GM23248 (cell line): ENCODE measurements around the gene LYSMD1. TPM values are rescaled to one million over a fixed set of nuclear protein-coding genes. Genes with fewer than 3 reads are reported as not detected.

Experiments used
- DNase-seq: peaks from one replicate; pipeline ENCODE4 v3.0.0-alpha.2; 2015
- H2AFZ ChIP-seq: fragments of 200-600 bp; sonication (generic); 2 replicates; pipeline ENCODE4 v1.6.1; 2016; ENCODE audit warnings: antibody characterized with exemption
- H3F3A ChIP-seq: fragments of 200-600 bp; sonication (generic); 2 replicates; pipeline ENCODE4 v1.6.1; 2016; ENCODE audit warnings: mild to moderate bottlenecking, antibody characterized with exemption, mixed run types; ENCODE audit not compliant: insufficient read depth
- H3K27ac ChIP-seq: fragments of 200-600 bp; sonication (generic); 2 replicates; pipeline ENCODE4 v1.5.1; 2016; ENCODE audit warnings: mild to moderate bottlenecking
- H3K27me3 ChIP-seq: fragments of 200-600 bp; sonication (generic); replicated peaks from 2 replicates; pipeline ENCODE4 v1.6.1; 2016; ENCODE audit warnings: mild to moderate bottlenecking; ENCODE audit not compliant: insufficient read depth
- H3K36me3 ChIP-seq: fragments of 200-600 bp; sonication (generic); 2 replicates; pipeline ENCODE4 v1.6.1; 2016; ENCODE audit warnings: low read depth, mild to moderate bottlenecking
- H3K4me1 ChIP-seq: fragments of 200-600 bp; sonication (generic); 2 replicates; pipeline ENCODE4 v1.6.1; 2016; ENCODE audit warnings: mild to moderate bottlenecking; ENCODE audit not compliant: insufficient read depth
- H3K4me2 ChIP-seq: fragments of 200-600 bp; sonication (generic); one replicate; pipeline ENCODE4 v1.6.1; 2016; ENCODE audit warnings: mild to moderate bottlenecking; ENCODE audit not compliant: unreplicated experiment
- H3K4me3 ChIP-seq: fragments of 200-600 bp; sonication (generic); 2 replicates; pipeline ENCODE4 v1.5.1; 2016; ENCODE audit warnings: mild to moderate bottlenecking
- H3K79me2 ChIP-seq: fragments of 200-600 bp; sonication (generic); 2 replicates; pipeline ENCODE4 v1.6.1; 2016; ENCODE audit warnings: mild to moderate bottlenecking; ENCODE audit not compliant: insufficient read depth
- H3K9ac ChIP-seq: fragments of 200-600 bp; sonication (generic); 2 replicates; pipeline ENCODE4 v1.6.1; 2016; ENCODE audit warnings: mild to moderate bottlenecking
- H3K9me2 ChIP-seq: fragments of 200-600 bp; sonication (generic); 2 replicates; pipeline ENCODE4 v1.6.1; 2016; ENCODE audit warnings: mixed run types, mild to moderate bottlenecking, moderate library complexity; ENCODE audit not compliant: insufficient read depth
- H3K9me3 ChIP-seq: fragments of 200-600 bp; sonication (generic); one replicate; pipeline ENCODE4 v1.6.1; 2017; ENCODE audit warnings: low read depth
- H4K20me1 ChIP-seq: fragments of 200-600 bp; sonication (generic); 2 replicates; pipeline ENCODE4 v1.6.0; 2016; ENCODE audit not compliant: insufficient read depth
- EZH2 ChIP-seq: fragments of 200-600 bp; sonication (generic); IDR thresholded peaks from 2 replicates; pipeline ENCODE4 v1.6.1; 2018; ENCODE audit warnings: antibody characterized with exemption, mild to moderate bottlenecking; ENCODE audit not compliant: insufficient read depth, poor library complexity, severe bottlenecking
- EZH2phosphoT487 ChIP-seq: fragments of 200-600 bp; sonication (generic); IDR thresholded peaks from 2 replicates; pipeline ENCODE4 v1.6.1; 2018; ENCODE audit warnings: antibody characterized with exemption, moderate library complexity, mild to moderate bottlenecking, low read depth; ENCODE audit not compliant: insufficient read depth
- WGBS, 2 experiments: methylation state at CpG; one replicate each; pipeline ENCODE4 v1.1.6; 2015 to 2017; ENCODE audit warnings: low lambda C conversion rate in 2 of 2, low coverage in 1 of 2; ENCODE audit errors: missing lambda C conversion rate in 2 of 2; 5-methylcytosine and 5-hydroxymethylcytosine counted together
- in situ Hi-C: fragments of 300-500 bp; cut with MboI; formaldehyde crosslinking; loops from 2 replicates; pipeline ENCODE4 v1.15.0; 2020
- polyA plus RNA-seq: library from polyadenylated mRNA; unstranded; fragments of >200 nt; fragmentation: Nextera tagmentation; extraction: Ambion mirVana; gene quantifications from 2 replicates; pipeline ENCODE4 v1.2.1, GENCODE V29; 2016
- total RNA-seq: library from RNA; depleted of rRNA; stranded (reverse); fragments of >200 nt; shearing (Covaris generic); gene quantifications from 2 replicates; pipeline ENCODE4 v1.2.3, GENCODE V29; 2014

LYSMD1 gene
- total and polyA plus RNA-seq, 2 experiments from 2014 or later, result 3.4 to 11.5 TPM

GRCh38 chr1:151144474-151145303, 21.0 kb downstream of the LYSMD1 start:
- WGBS, 2 experiments, result 40 to 42% methylated on average over 7 of the region's 7 CpGs
- H3K9me2 ChIP-seq, result no peaks in the 10 kb centered on the region
- H3K4me2 ChIP-seq, result no peak overlapping the region
- no peaks in the 10 kb centered on the region for H3K9me3 ChIP-seq
- H3K4me3 ChIP-seq, result no peak overlapping the region
- no peak for TF ChIP-seq EZH2
- no peaks in the 10 kb centered on the region for H3K36me3 ChIP-seq
- in situ Hi-C loops, result no loop called here
- peaks cover 8% of the 10 kb centered on the region for H3F3A ChIP-seq
- no peak overlapping the region for H2AFZ ChIP-seq
- H3K27me3 ChIP-seq, result no peaks in the 10 kb centered on the region
- DNase-seq, result peak; percentile 35
- no peak overlapping the region for H3K9ac ChIP-seq
- H3K4me1 ChIP-seq, result 0 out of 2 replicates have a peak, but pooled peaks cover 7% of the 10 kb centered on the region
- no peaks in the 10 kb centered on the region for H4K20me1 ChIP-seq
- no peak overlapping the region for H3K27ac ChIP-seq
- no peaks in the 10 kb centered on the region for H3K79me2 ChIP-seq

- Histone ChIP-seq H3K9me3 (no peaks in the 10 kb centered on the region), H3K4me3 (no peak overlapping the region), H3F3A (peaks cover 8% of the 10 kb centered on the region), H3K4me1 (0 out of 2 replicates have a peak, but pooled peaks cover 7% of the 10 kb centered on the region), H3K36me3 (no peaks in the 10 kb centered on the region), H3K27ac (no peak overlapping the region), H2AFZ (no peak overlapping the region), H3K4me2 (no peak overlapping the region), H3K9ac (no peak overlapping the region), H3K27me3 (no peaks in the 10 kb centered on the region), H3K9me2 (no peaks in the 10 kb centered on the region), H3K79me2 (no peaks in the 10 kb centered on the region), H4K20me1 (no peaks in the 10 kb centered on the region)
- WGBS, 2 experiments, result 84 to 90% methylated on average over 5 of the region's 5 CpGs
- TF ChIP-seq EZH2 (no peak), EZH2phosphoT487 (no peak)
- in situ Hi-C loops, result no loop called here
- DNase-seq, result no peak
Measured at GRCh38 chr1:151143986-151144385, 21.7 kb downstream of the LYSMD1 start.

GRCh38 chr1:151143057-151143435, 22.7 kb downstream of the LYSMD1 start:
- in situ Hi-C loops, result no loop called here
- H2AFZ ChIP-seq, result no peak overlapping the region
- H3K27me3 ChIP-seq, result no peaks in the 10 kb centered on the region
- H3K9me2 ChIP-seq, result no peaks in the 10 kb centered on the region
- no peaks in the 10 kb centered on the region for H4K20me1 ChIP-seq
- 0 out of 2 replicates have a peak, but pooled peaks cover 7% of the 10 kb centered on the region for H3K4me1 ChIP-seq
- H3K36me3 ChIP-seq, result no peaks in the 10 kb centered on the region
- H3F3A ChIP-seq, result peaks cover 7% of the 10 kb centered on the region
- no peak overlapping the region for H3K27ac ChIP-seq
- H3K9ac ChIP-seq, result no peak overlapping the region
- H3K9me3 ChIP-seq, result no peaks in the 10 kb centered on the region
- DNase-seq, result no peak
- H3K79me2 ChIP-seq, result no peaks in the 10 kb centered on the region
- H3K4me2 ChIP-seq, result no peak overlapping the region
- H3K4me3 ChIP-seq, result no peak overlapping the region
- TF ChIP-seq EZH2 (no peak), EZH2phosphoT487 (no peak)
- WGBS, 2 experiments, result 91 to 96% methylated on average over 7 of the region's 7 CpGs

GRCh38 chr1:151142411-151143056, 23.2 kb downstream of the LYSMD1 start:
- TF ChIP-seq EZH2phosphoT487, result no peak
- no peak for TF ChIP-seq EZH2
- Histone ChIP-seq H3K9me3 (no peaks in the 10 kb centered on the region), H3K79me2 (no peaks in the 10 kb centered on the region), H3K4me2 (no peak overlapping the region), H3K4me3 (no peak overlapping the region), H4K20me1 (no peaks in the 10 kb centered on the region), H2AFZ (no peak overlapping the region), H3K9ac (no peak overlapping the region), H3K27ac (no peak overlapping the region), H3K36me3 (no peaks in the 10 kb centered on the region), H3K9me2 (no peaks in the 10 kb centered on the region), H3K27me3 (no peaks in the 10 kb centered on the region), H3F3A (peaks cover 2% of the 10 kb centered on the region; the same call in 1 of the 2 replicates), H3K4me1 (0 out of 2 replicates have a peak, but pooled peaks cover 6% of the 10 kb centered on the region)
- in situ Hi-C loops, result no loop called here
- WGBS, 2 experiments, result 60 to 65% methylated on average over 1 to 5 of the region's 5 CpGs
- no peak for DNase-seq
